GM12865 (cell line): ENCODE data around the gene FHIT.

Experiments
- DNase-seq: peaks from one replicate; pipeline ENCODE4 v3.0.0; 2010; ENCODE audit warnings: low read depth
- H3K4me3 ChIP-seq: 2 replicates; pipeline ENCODE4 v1.5.1; 2011; ENCODE audit warnings: mild to moderate bottlenecking, low read depth, low read length, control low read depth
- TF ChIP-seq, protein P1 (sequence below): IDR thresholded peaks from 2 replicates; pipeline ENCODE4 v1.5.1; 2011; ENCODE audit warnings: low read length, control low read depth, low read depth, inconsistent platforms; ENCODE audit not compliant: insufficient read depth; ENCODE audit errors: missing control alignments

The FHIT gene

DNA sequence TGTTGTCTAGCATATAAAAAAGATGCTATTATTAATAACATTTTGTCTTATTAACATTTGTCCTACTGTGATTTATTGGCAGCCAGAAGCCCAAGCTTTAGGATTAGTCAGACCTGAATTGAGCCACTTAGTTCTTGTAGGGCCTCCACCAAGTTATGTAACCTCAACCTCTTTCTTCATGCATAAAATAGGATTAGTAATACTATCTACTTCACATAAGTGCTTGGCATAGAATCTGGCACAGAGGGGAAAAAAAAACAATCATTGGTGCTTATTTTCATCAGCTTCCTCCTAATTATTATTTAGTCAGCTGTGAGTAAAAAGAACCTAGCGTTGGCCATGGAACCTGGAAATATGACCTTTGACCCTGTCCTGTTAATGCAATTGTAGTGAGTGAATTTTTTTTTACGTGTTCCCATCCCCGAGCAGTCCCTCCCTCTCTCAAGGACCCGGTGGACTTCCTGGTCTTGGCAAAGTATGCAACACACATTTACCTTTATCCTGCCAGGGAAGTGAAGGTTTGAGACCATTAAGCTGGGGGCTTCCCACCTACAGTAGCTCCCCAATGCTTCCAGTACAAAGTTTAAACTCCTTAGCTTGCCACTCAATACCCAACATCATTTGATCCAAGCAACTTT is 136.8 kb downstream of the FHIT start:
- no peak for DNase-seq
- TF ChIP-seq, protein P1, sequence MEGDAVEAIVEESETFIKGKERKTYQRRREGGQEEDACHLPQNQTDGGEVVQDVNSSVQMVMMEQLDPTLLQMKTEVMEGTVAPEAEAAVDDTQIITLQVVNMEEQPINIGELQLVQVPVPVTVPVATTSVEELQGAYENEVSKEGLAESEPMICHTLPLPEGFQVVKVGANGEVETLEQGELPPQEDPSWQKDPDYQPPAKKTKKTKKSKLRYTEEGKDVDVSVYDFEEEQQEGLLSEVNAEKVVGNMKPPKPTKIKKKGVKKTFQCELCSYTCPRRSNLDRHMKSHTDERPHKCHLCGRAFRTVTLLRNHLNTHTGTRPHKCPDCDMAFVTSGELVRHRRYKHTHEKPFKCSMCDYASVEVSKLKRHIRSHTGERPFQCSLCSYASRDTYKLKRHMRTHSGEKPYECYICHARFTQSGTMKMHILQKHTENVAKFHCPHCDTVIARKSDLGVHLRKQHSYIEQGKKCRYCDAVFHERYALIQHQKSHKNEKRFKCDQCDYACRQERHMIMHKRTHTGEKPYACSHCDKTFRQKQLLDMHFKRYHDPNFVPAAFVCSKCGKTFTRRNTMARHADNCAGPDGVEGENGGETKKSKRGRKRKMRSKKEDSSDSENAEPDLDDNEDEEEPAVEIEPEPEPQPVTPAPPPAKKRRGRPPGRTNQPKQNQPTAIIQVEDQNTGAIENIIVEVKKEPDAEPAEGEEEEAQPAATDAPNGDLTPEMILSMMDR = no peak
- H3K4me3 ChIP-seq = no peak overlapping the region

DNA sequence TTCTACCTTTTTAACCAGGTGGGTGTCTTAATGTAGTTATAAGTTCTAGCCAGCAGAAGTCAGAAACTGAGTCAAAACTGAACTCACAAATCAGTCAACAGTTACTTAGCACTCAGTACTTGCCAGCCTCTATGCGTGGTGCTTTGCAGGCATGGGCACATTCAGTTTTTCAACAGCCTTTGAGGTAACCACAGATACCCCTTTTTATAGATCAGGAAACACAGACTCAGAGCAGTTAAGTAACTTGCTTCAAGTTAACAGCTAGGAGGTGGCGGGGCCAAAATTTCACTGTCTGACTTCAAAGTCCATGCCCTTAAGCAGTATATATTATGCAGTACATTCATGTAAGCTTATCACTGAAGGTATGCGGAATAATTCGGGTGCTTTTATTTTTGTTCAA is 139.4 kb downstream of the FHIT start:
- peak; percentile 71 for DNase-seq
- TF ChIP-seq, protein P1 = no peak
- no peak overlapping the region for H3K4me3 ChIP-seq

DNA sequence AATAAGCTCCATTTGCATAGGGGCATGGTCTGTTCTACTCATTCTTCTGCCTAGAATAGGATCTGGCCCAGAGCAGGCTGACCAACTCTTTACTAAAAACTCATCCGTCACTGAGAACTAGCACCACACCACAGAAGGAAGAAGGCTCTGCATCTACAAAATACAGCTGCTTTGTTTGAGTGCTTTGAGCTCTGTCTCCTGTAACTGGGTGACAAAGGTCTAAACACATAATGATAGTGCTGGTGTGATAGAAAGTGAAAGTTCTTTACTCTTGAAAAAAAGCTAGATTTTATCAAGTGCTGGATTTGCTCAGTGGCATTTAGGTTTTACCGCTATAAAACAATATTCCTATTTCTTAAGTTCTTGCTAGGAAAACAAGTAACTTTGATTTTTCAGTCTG is 140.7 kb downstream of the FHIT start:
- TF ChIP-seq, protein P1 = no peak
- no peak overlapping the region for H3K4me3 ChIP-seq
- peak; percentile 43 for DNase-seq

DNA sequence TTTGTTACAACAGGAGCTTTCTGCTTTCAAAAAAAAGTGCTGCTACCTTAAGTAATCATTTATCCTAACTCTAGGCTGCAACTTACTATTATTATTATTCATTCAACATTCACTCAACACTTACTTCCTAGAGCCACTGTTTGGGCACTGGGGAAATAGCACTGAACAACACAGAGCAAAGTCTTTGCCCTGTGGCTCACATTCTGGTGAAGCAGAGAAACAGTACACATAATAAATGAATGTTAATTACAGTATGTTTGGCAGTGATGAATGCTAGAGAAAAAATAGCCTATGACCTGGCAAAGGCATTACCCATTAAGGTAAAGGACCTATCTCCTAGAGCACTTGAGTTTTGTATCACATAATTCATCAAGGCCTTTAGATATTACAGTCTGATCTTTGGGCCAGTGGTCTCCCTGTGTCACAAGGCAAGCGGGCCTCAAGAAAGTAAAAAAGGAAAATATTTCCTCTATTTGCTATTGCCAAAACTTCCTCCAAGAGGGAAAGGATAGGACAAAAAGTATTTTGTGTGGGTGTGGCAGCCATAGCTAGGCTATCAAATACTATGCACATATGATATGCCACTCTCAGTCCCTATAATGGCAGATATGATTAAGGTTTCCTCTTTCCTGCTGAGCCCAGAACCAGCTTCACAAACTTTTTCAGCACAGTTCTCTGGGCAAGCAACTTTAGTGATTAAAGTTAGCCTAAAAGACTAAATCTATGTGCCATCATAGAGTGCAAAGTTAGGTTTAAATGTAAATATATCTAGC is 142.8 kb downstream of the FHIT start:
- no peak overlapping the region for H3K4me3 ChIP-seq
- DNase-seq = no peak
- TF ChIP-seq, protein P1 = no peak

DNA sequence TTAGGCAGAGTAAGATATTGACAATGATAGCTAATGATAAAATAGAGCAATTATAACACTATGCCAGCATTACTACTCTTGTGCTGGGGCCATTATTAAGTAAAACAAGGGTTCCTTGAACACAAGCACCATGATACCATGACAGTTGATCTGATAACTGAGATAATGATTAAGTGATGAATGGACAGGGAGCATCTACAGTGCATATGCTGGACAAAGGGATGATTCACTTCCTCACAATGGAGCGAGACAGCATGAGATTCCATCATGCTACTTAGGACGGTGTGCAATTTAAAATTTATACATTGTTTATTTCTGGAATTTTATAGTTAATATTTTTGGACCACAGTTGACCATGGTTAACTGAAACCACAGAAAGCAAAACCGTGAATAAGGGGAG is 156.6 kb downstream of the FHIT start:
- DNase-seq = no peak
- TF ChIP-seq, protein P1 = no peak
- no peak overlapping the region for H3K4me3 ChIP-seq

DNA sequence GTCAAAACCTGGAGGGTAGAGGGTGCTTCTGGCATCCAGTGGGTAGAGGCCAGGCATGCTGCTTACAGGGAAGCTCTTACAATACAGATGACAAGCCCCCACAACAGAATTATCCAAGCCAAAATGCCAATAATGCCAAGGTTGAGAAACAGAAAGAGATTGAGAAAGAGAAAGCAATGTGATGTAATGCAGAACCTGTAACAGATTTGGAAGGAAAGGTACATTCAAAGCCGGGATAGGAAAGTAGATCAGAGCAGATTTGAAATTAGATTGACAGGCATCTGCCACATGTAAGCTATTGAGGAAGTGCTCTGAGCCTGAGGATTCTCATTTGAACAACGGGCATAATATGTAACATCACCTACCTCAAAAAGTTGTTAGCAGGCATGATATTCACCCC is 157.9 kb downstream of the FHIT start:
- no peak for DNase-seq
- no peak overlapping the region for H3K4me3 ChIP-seq
- TF ChIP-seq, protein P1 = no peak
